GM19397 (cell line): ENCODE measurements around the gene SLC22A12.
"Not testable (repeated sequence)": the region's sequence is repeated elsewhere in the genome, so short reads cannot be mapped to it uniquely, and the experiment has no call there.

Experiments
- ATAC-seq: cut with Tn5 transposase; IDR thresholded peaks from one replicate; pipeline ENCODE4 v1.9.1; 2021; ENCODE audit warnings: mild to moderate bottlenecking, moderate library complexity; ENCODE audit not compliant: unreplicated experiment

The SLC22A12 gene

DNA sequence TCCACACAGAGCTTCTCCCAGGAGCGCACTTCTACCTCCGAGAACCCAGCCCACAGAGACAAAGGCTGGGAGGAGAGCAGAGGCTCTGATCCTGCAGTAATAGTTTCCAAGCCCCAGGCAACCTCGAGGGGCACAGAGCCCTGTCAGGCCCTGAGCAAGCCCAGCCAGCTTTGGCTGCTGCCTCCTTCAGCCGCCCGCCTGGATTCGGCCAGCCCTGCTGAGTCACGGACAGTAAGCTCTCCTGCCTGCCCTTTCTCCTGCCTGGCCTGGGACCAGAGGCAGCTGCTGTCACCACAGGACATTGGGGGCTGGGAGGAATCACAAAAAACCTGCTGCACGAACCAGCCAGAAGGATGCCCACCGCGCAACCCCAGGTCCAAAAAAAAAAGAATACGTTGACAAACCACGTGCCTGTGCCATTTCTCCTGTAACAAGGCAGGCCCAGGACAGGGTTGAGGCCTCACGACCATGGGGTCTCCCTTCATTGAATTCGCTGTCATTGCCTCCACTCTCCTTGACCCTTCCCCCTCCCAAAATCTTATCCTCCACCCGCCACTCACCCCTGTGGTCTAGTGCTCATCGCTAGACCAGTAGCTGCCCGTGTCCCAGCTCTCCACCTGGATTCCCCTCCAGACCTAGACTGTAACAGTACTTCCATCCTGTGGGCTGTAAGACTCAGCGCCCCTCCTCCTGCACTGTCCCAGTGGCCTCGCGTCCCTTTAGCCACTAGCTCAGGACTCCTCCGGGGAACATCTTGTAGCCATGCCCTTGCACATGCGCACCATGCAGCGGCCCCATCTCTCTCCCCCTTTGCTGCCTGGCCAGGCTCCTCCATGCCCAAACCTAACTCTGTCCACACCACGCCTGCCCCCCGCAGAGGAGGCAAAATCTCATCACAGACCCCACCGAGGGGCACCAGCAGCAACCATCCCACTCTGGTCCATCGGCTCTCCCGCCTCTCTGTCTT is 7.4 kb upstream of the SLC22A12 start:
- no peak for ATAC-seq

DNA sequence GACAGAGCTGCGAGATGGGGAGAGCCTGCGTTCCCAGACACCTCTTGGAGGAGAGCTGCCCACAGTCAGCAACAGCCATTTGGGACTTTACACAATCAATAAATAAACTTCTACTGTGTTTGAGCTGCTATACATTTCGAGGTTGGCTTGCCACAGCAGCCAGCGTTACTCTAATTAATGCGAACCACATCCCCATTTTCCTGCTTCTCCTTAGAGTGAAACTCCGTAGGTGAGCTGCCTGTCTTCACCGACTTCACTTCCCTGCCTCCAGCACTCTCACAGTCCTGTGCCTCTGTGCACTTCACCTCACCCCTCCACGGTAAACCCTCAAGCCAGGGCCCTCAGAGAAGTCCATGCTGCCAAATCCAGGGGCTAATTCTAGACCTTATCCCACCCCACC is 5.9 kb upstream of the SLC22A12 start:
- ATAC-seq, result no peak

GRCh38 chr11:64586366-64586765 is 4.7 kb upstream of the SLC22A12 start:
- no peak for ATAC-seq

DNA sequence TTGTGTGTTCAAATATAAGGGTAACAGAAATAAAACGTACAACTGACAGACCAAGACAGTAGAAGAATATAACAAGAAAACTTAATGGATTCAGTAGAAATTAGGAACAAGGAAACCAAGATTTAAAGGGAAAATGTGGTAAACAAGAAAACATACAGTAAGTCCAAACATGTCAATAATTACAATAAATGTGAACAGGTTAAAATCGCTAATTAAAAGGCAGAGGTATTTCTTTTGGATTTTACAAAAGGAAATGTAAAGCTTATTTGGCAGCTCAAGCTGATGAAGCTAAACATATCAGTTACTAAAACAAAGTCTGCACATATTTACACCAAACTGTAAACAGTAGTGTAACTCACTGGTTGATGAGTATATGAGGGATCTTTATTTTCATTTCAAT is 2.3 kb upstream of the SLC22A12 start:
- ATAC-seq, result no peak

DNA sequence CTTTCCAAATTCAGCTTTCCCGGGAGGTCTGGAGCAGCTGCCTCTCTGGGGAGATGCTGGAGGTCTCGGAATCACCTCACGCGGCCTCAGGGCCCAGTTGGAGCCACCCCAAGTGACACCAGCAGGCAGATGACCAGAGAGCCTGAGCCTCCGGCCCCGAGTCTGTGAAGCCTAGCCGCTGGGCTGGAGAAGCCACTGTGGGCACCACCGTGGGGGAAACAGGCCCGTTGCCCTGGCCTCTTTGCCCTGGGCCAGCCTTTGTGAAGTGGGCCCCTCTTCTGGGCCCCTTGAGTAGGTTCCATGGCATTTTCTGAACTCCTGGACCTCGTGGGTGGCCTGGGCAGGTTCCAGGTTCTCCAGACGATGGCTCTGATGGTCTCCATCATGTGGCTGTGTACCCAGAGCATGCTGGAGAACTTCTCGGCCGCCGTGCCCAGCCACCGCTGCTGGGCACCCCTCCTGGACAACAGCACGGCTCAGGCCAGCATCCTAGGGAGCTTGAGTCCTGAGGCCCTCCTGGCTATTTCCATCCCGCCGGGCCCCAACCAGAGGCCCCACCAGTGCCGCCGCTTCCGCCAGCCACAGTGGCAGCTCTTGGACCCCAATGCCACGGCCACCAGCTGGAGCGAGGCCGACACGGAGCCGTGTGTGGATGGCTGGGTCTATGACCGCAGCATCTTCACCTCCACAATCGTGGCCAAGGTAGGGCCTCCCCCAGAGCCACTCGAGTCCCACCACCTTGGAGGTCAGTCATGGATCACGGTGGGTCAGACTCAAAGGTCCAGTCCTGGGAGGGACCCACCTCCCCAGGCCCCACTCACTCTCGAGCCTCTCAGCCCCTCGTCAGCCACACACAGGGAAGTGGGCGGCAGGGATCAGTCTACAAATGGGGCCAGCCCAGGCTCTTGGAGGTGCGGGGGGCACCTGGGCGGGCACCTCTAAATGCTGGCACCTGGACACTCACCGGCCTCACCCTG is 525 bp downstream of the SLC22A12 start:
- ATAC-seq, result no peak

DNA sequence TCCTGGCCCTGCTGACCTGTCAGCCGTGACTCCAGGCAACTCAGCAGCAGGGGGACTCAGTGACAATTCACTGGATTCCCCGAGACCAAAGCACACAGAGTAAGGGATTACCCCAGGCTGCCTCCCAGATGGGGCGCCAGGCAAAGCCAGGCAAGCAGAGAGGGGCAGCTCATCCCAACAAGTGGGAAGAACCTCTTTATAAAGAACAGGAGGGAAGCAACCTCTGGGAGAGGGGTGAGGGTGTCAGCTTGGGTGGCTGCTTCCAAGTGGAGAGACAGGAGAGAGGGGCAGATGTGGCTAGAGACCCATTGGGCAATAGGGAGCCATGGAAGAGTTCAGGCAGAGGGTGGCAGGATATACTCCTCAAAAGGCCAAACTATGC is 1.2 kb downstream of the SLC22A12 start:
- no peak for ATAC-seq

DNA sequence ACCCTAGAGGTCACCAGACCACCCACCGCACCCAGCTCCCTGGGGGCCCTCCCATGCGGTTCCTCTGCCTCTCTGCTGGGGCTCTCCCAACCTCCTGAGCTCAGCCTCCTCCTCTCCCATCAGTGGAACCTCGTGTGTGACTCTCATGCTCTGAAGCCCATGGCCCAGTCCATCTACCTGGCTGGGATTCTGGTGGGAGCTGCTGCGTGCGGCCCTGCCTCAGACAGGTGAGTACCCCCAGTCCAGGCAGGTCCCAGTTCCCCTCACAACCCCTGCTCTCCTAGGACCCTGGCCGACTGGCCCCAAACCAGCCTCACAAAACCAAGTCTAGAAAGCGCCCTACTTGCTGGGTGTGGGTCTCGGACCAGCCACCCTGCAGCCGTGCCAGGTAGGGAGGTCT is 1.6 kb downstream of the SLC22A12 start:
- no peak for ATAC-seq

DNA sequence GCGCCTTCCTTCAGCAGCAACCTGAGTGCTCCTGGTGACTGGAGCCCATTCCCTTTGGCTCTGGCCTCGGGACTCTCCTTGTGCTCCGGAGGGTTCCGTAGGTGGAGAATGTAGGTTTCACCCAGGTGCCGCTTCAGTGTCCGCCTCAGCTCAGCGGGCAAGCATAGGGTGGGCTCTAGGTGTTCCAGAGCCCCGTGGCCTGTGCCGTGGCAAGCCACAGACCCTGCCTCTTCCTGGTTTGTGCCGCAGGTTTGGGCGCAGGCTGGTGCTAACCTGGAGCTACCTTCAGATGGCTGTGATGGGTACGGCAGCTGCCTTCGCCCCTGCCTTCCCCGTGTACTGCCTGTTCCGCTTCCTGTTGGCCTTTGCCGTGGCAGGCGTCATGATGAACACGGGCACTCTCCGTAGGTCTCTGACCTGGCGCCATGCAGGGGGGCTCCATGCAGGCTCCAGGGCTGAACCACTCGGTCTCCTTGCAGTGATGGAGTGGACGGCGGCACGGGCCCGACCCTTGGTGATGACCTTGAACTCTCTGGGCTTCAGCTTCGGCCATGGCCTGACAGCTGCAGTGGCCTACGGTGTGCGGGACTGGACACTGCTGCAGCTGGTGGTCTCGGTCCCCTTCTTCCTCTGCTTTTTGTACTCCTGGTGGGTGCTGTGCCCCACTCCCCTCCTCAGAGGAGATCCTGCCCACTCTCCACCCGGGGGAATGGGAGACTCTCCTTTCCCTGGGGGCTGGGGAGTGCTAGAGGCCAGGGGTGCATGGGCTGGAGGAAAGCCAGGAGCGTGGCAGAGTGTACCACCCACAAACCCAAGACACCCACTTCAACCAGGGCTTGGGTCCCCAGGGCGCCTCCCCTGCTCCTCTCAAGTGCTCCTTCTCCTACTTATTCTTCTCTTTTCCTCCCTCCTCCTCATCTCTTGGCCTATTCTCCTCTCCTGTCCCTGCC is 2.4 kb downstream of the SLC22A12 start:
- ATAC-seq, result no peak

DNA sequence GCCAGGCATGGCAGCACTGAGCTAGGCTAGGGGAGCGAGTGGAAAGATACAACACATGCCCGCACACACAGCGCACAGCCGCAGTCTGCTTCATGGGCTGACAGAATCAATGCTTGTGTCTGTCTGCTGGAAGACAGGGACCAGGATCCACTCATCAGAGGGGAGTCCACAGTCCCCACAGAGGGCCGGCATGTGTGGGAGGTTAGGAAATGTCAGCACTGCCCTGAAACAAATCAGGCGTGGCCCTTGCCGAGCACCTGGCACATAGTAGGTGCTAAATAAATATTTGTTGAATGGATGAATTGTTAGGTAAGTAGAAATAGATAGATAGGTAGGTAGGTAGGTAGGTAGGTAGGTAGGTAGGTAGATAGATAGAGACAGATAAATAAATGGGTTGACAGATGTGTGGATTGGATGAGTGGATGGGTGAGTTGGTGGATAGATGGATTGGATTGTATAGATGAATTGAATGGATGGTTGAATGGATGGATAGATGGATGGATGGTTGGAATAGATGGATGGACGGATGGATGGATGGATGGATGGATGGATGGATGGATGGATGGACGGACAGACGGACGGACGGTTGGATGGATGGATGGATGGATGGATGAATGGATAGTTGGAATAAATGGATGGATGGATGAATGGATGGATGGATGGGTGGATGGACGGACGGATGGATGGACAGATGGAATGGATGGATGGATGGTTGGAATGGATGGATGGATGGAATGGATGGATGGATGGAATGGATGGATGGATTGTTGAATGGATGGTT is 3.3 kb downstream of the SLC22A12 start:
- ATAC-seq, result no peak

DNA sequence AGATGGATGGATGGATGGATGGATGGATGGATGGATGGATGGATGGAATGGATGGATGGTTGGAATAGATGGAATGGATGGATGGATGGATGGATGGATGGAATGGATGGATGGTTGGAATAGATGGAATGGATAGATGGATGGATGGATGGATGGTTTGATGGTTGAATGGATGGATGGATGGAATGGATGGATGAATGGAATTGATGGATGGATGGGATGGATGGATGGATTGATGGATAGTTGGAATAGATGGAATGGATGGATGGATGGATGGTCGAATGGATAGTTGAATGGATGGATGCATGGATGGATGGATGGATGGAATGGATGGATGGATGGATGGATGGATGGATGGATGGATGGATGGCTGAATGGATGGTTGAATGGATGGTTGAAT is 4.9 kb downstream of the SLC22A12 start:
- not testable (repeated sequence) for ATAC-seq

- ATAC-seq, result no peak
Observed at GRCh38 chr11:64597671-64598101, 6.7 kb downstream of the SLC22A12 start.

GRCh38 chr11:64598106-64598796 is 7.2 kb downstream of the SLC22A12 start:
- no peak for ATAC-seq

GRCh38 chr11:64598797-64599697 is 8.0 kb downstream of the SLC22A12 start:
- ATAC-seq, result no peak

GRCh38 chr11:64599698-64600211 is 8.7 kb downstream of the SLC22A12 start:
- ATAC-seq, result no peak

- no peak for ATAC-seq
Observed at GRCh38 chr11:64600281-64600992, 9.4 kb downstream of the SLC22A12 start.

GRCh38 chr11:64601605-64602465 is 10.8 kb downstream of the SLC22A12 start:
- ATAC-seq, result no peak
